Cerebellar cortex (tissue), 1 donor: ENCODE data around the gene NPR1.
"Not testable (repeated sequence)": the region's sequence is repeated elsewhere in the genome, so short reads cannot be mapped to it uniquely, and the experiment has no call there.

ENCODE experiments used
- DNase-seq: peaks from one replicate; pipeline ENCODE4 v3.0.0-alpha.2; 2015; ENCODE audit warnings: low spot score

Gene NPR1

GRCh38 chr1:153649863-153650235 is 28.6 kb upstream of the NPR1 start:
- peak; percentile 64 for DNase-seq

- DNase-seq: no peak
These were observed 26.7 kb upstream of the NPR1 start for GRCh38 chr1:153651771-153652170.

- no peak for DNase-seq
These were observed 25.5 kb upstream of the NPR1 start for GRCh38 chr1:153652805-153653500.

- no peak for DNase-seq
These were observed 23.2 kb upstream of the NPR1 start for GRCh38 chr1:153655333-153655732.

- peak; percentile 94 for DNase-seq
These were observed 19.9 kb upstream of the NPR1 start, which contains the start of gene SNAPIN for GRCh38 chr1:153658400-153659174. SNAPIN (plus strand) TSS chr1:153658703; CDS start chr1:153658744, 41 bp downstream.

GRCh38 chr1:153659175-153659534 is 19.3 kb upstream of the NPR1 start:
- DNase-seq: no peak

GRCh38 chr1:153659656-153660055 is 18.8 kb upstream of the NPR1 start:
- no peak for DNase-seq

GRCh38 chr1:153661111-153661708 is 17.3 kb upstream of the NPR1 start:
- DNase-seq: peak; percentile 50

- DNase-seq: no peak
These were observed 16.2 kb upstream of the NPR1 start for GRCh38 chr1:153662269-153662668.

GRCh38 chr1:153663211-153663610 is 15.3 kb upstream of the NPR1 start:
- DNase-seq: no peak

GRCh38 chr1:153667439-153667838 is 11.0 kb upstream of the NPR1 start:
- DNase-seq: no peak

GRCh38 chr1:153668672-153669071 is 9.8 kb upstream of the NPR1 start:
- DNase-seq: not testable (repeated sequence)

GRCh38 chr1:153669606-153670005 is 8.9 kb upstream of the NPR1 start:
- no peak for DNase-seq

- DNase-seq: no peak
These were observed 8.1 kb upstream of the NPR1 start for GRCh38 chr1:153670257-153670858.

- DNase-seq: peak; percentile 100
These were observed 7.4 kb upstream of the NPR1 start, which contains the start of gene ILF2 for GRCh38 chr1:153670859-153671627. ILF2 (minus strand) TSS chr1:153670993; CDS start chr1:153670922, 71 bp downstream.

- not testable (repeated sequence) for DNase-seq
These were observed 6.7 kb upstream of the NPR1 start for GRCh38 chr1:153671628-153672353.

- no peak for DNase-seq
These were observed 5.0 kb upstream of the NPR1 start for GRCh38 chr1:153673511-153673910.

GRCh38 chr1:153677718-153678518 is 570 bp upstream of the NPR1 start:
- peak; percentile 73 for DNase-seq

- DNase-seq: no peak
These were observed 1.0 kb downstream of the NPR1 start for GRCh38 chr1:153679337-153680119.

GRCh38 chr1:153680120-153680403 is 1.6 kb downstream of the NPR1 start:
- no peak for DNase-seq
